Upper lobe of right lung (tissue), 1 donor: ENCODE measurements around the gene CDC42BPG. TPM values are rescaled to one million over a fixed set of nuclear protein-coding genes. Genes with fewer than 3 reads are reported as not detected.

Experiments used
- ATAC-seq: fragments of 200-7000 bp; cut with Tn5 transposase; one replicate; pipeline ENCODE4 v1.9.1; 2020; ENCODE audit warnings: mild to moderate bottlenecking, moderate library complexity
- DNase-seq: peaks from one replicate; pipeline ENCODE4 v3.0.0-alpha.2; 2020
- H3K27ac ChIP-seq: fragments of 200-600 bp; one replicate; pipeline ENCODE4 v1.8.0; 2022
- H3K27me3 ChIP-seq: fragments of 200-600 bp; one replicate; pipeline ENCODE4 v1.8.0; 2022; ENCODE audit warnings: mild to moderate bottlenecking
- H3K36me3 ChIP-seq: fragments of 200-600 bp; one replicate; pipeline ENCODE4 v1.8.0; 2022
- H3K4me1 ChIP-seq: fragments of 200-600 bp; one replicate; pipeline ENCODE4 v1.8.0; 2022
- H3K4me3 ChIP-seq: fragments of 200-600 bp; one replicate; pipeline ENCODE4 v1.8.0; 2022; ENCODE audit warnings: mild to moderate bottlenecking
- H3K9me3 ChIP-seq: fragments of 200-600 bp; one replicate; pipeline ENCODE4 v1.8.0; 2022
- CTCF ChIP-seq: fragments of 200-600 bp; IDR thresholded peaks from one replicate; pipeline ENCODE4 v1.8.0; 2022; ENCODE audit warnings: antibody characterized with exemption
- intact Hi-C: fragments of 100-400 bp; cut with DNase I; formaldehyde crosslinking; loops from one replicate; pipeline ENCODE4 v1.11.0; 2022
- total RNA-seq: library from RNA; stranded (reverse); fragmentation: NEBNext Ultra II Directional; extraction: Animal tissue kit (Norgen Biotek cat#: 25700); gene quantifications from one replicate; pipeline ENCODE4 v1.2.1, GENCODE V29; 2021
- donor health status: DM: no; HTN: yes; CAD: no; lungs with severe emphysema.

Gene CDC42BPG
- total RNA-seq, 1 donor from 2014 or later, result 20.9 TPM

GRCh38 chr11:64887234-64887756, 42.8 kb upstream of the CDC42BPG start:
- TF ChIP-seq CTCF, result no peak
- ATAC-seq (no peak), DNase-seq (no peak)
- Histone ChIP-seq H3K27me3 (no peaks in the 10 kb centered on the region), H3K27ac (no peak overlapping the region), H3K9me3 (no peaks in the 10 kb centered on the region), H3K36me3 (no peaks in the 10 kb centered on the region), H3K4me1 (peaks cover 21% of the 10 kb centered on the region), H3K4me3 (no peak overlapping the region)
- intact Hi-C loops, result no loop called here

GRCh38 chr11:64885367-64886286, 41.2 kb upstream of the CDC42BPG start:
- H3K27me3 ChIP-seq, result no peaks in the 10 kb centered on the region
- intact Hi-C loops, result no loop called here
- peak overlapping the region; percentile 42 for H3K27ac ChIP-seq
- H3K4me1 ChIP-seq, result peaks cover 26% of the 10 kb centered on the region
- H3K4me3 ChIP-seq, result no peak overlapping the region
- TF ChIP-seq CTCF, result no peak
- H3K36me3 ChIP-seq, result no peaks in the 10 kb centered on the region
- ATAC-seq (peak; percentile 61), DNase-seq (no peak)
- H3K9me3 ChIP-seq, result no peaks in the 10 kb centered on the region

- DNase-seq (no peak), ATAC-seq (no peak)
- Histone ChIP-seq H3K27me3 (no peaks in the 10 kb centered on the region), H3K4me1 (peaks cover 40% of the 10 kb centered on the region), H3K36me3 (no peaks in the 10 kb centered on the region), H3K27ac (peak overlapping the region; percentile 30), H3K4me3 (no peak overlapping the region), H3K9me3 (no peaks in the 10 kb centered on the region)
- TF ChIP-seq CTCF, result no peak
- intact Hi-C loops, result no loop called here
These were observed 39.6 kb upstream of the CDC42BPG start for GRCh38 chr11:64884019-64884418.

- Histone ChIP-seq H3K4me3 (no peak overlapping the region), H3K9me3 (no peaks in the 10 kb centered on the region), H3K4me1 (peaks cover 41% of the 10 kb centered on the region), H3K27ac (peak overlapping the region; percentile 30), H3K27me3 (no peaks in the 10 kb centered on the region), H3K36me3 (no peaks in the 10 kb centered on the region)
- TF ChIP-seq CTCF, result no peak
- DNase-seq (no peak), ATAC-seq (no peak)
- intact Hi-C loops, result no loop called here
These were observed 39.1 kb upstream of the CDC42BPG start for GRCh38 chr11:64883575-64883974.

GRCh38 chr11:64882243-64882642, 37.8 kb upstream of the CDC42BPG start:
- peaks cover 39% of the 10 kb centered on the region for H3K4me1 ChIP-seq
- intact Hi-C loops, result no loop called here
- H3K27me3 ChIP-seq, result no peaks in the 10 kb centered on the region
- no peaks in the 10 kb centered on the region for H3K36me3 ChIP-seq
- DNase-seq, result no peak
- no peaks in the 10 kb centered on the region for H3K9me3 ChIP-seq
- no peak for TF ChIP-seq CTCF
- ATAC-seq, result no peak
- no peak overlapping the region for H3K4me3 ChIP-seq
- peak overlapping the region; percentile 47 for H3K27ac ChIP-seq
